Stimulated activated CD8-positive, alpha-beta memory T cell treated with anti-CD3 and anti-CD28 coated beads, Interleukin-12 subunit alpha, Interleukin-12 subunit beta, amount 100 ng/mL, for 4 hours (primary cell): ENCODE measurements around the gene SLC25A29.

Experiments
- DNase-seq: peaks from one replicate; pipeline ENCODE4 v3.0.0-alpha.2; 2020; ENCODE audit warnings: low read depth

The SLC25A29 gene

GRCh38 chr14:100281286-100282082 is 24.8 kb downstream of the SLC25A29 start:
- no peak for DNase-seq

- DNase-seq: no peak
Observed at GRCh38 chr14:100279563-100279962, 26.7 kb downstream of the SLC25A29 start.

- DNase-seq: no peak
Observed at GRCh38 chr14:100279133-100279532, 27.1 kb downstream of the SLC25A29 start.

GRCh38 chr14:100278702-100279101 is 27.5 kb downstream of the SLC25A29 start:
- no peak for DNase-seq

DNA sequence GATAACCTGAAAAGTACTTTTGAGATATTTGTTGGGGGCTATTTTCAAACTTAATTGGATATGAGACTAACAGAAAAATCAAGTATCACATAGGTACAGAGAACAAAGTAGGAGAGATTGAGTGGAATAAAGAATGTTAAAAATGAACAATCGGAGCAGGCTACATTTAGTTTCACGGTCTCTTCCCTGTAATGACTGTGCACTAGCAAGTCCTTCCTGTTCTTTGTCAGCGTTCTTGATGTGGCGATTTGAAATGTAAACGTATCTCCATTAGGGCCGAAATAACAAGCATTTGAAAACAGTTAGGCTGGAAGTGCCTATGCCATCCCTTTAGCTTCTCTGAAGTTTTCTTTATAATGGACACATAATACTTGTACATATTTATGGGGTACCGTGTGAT is 31.0 kb downstream of the SLC25A29 start:
- no peak for DNase-seq

- no peak for DNase-seq
Observed at GRCh38 chr14:100274250-100274649, 32.0 kb downstream of the SLC25A29 start.

- no peak for DNase-seq
Observed at GRCh38 chr14:100271247-100271939, 34.9 kb downstream of the SLC25A29 start.

GRCh38 chr14:100268591-100269207 is 37.5 kb downstream of the SLC25A29 start:
- DNase-seq: no peak

GRCh38 chr14:100267990-100268389 is 38.3 kb downstream of the SLC25A29 start:
- no peak for DNase-seq

DNA sequence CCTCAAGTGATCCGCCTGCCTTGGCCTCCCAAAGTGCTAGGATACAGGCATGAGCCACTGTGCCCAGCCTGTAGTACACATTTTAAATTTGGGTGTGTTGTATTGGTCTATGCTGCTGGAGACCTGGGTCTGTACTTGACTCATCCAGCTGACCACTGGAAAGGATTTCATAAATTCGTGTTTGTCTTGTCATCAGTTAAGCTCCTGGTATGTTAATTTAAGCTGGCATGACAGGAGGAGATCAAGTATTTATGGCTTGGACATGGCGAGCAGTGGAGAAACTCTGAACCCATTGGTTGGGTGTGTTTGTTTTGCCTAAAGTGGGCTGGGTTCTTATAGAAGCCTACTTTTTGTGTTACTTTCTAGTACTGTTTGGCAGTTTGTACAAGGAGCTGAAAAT is 43.1 kb downstream of the SLC25A29 start:
- no peak for DNase-seq

DNA sequence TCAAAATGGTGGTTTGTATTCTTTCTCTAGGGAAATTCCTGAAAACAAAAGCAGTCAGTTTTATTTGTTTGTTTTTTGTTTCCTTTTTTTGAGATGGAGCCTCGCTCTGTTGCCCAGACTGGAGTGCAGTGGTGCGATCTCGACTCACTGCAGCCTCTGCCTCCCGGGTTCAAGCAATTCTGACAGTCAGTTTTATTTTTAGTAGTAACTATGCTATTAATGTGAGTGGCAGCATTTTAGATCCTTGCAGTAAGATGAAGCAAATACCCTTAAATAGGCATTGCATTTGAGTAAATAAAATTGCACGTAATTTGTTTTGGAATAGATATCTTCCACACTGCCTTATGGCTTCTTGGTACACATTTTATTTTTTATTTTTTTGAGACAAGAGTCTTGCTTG is 43.7 kb downstream of the SLC25A29 start:
- no peak for DNase-seq

DNA sequence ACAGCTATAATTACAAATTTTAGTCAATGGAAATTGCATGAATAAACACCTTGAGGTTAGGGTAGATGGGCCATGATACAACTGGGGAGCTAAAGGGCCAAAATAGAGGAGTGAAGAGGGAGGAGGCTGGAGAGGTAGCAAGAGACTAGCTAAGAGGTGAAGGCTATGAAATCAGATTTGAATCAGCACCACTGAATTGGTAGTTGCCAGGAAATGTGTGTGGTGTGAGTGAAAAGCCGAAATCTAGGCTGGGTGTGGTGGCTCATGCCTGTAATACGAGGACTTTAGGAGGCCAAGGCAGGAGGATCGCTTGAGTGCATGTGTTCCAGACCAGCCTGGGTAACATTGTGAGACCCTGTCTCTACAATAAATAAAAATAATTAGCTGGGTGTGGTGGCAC is 44.6 kb downstream of the SLC25A29 start:
- no peak for DNase-seq

GRCh38 chr14:100256339-100256895 is 49.8 kb downstream of the SLC25A29 start:
- DNase-seq: no peak

DNA sequence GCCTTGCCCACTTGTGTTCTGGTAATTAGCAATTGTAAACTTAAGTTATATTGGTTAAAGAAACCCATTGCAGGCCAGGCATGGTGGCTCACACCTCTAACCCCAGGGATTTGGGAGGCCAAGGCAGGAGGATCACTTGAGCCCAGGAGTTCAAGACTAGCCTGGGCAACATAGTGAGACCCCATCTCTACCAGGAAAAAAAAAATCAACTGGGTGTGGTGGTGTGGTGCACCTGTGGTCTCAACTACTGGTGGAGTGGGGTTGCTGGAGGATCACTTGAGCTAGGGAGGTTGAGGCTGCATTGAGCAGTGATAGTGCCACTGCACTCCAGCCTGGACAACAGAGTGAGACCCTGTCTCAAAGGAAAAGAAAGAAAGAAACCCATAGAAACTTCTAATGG is 53.6 kb downstream of the SLC25A29 start:
- DNase-seq: no peak

GRCh38 chr14:100250732-100251465 is 55.3 kb downstream of the SLC25A29 start:
- DNase-seq: no peak

DNA sequence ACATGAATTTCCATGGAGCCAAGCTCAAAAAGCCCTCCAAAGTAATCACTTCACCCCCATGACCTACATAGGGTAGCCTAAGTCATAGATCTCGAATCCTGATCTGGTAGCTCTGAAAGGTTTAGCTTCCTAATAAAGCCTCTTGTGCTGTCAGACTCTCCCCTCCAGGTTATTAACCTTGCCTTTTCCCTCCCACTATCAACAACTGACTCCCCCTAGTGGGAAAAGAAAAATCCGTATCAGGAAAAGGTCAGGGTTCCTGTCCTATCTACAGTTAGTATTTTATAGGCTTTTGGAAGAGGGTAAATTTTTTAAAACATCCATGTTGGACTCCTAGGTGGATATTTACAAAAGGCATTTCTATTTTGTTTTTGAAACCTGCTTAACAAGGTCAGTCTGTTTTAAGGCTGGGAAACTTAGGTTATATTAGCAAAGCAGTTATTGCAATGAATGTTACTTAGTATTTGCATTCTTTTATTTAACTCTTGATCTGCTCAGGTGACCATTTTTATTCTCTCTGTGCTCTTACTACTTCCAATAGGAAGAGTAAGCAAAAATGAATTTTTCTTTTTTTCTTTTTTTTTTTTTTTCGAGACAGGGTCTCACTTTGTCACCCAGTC is 59.3 kb downstream of the SLC25A29 start:
- DNase-seq: no peak

- DNase-seq: no peak
Observed at GRCh38 chr14:100243020-100243419, 63.2 kb downstream of the SLC25A29 start.

DNA sequence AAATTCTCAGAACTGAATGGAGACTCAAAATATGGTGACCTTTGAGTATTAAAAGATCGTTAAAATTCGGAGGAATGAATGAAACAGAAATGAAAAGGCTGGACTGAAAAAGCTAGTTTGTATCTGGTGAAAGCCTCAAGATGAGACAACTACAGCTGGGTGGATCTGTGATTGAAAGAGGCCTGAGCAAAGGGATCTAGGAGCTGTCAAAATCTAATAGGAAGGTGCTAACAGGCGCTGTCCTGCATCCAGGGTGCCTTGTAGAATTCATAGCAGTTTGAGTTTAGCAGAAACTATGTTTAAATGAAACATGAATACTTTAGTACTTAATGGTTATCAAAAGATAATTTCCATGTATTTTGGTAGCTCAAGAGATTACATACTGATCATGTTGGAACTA is 65.0 kb downstream of the SLC25A29 start:
- DNase-seq: no peak
